Activated CD4-positive, CD25-positive, alpha-beta regulatory T cell treated with anti-CD3 and anti-CD28 coated beads, Interleukin-2, amount 50 U/mL, for 16 hours (primary cell): Measurements from ENCODE around the gene CD81.
"Not testable (repeated sequence)": the region's sequence is repeated elsewhere in the genome, so short reads cannot be mapped to it uniquely, and the experiment has no call there.

Source experiments
- DNase-seq: peaks from one replicate; pipeline ENCODE4 v3.0.0-alpha.2; 2020; ENCODE audit warnings: low read depth, low spot score

The CD81 gene

GRCh38 chr11:2357246-2357645 lies 19.9 kb upstream of the CD81 start:
- no peak for DNase-seq

GRCh38 chr11:2357651-2358050 lies 19.5 kb upstream of the CD81 start:
- DNase-seq: not testable (repeated sequence)

GRCh38 chr11:2358754-2359442 lies 18.2 kb upstream of the CD81 start:
- no peak for DNase-seq

- no peak for DNase-seq
Measured at GRCh38 chr11:2359557-2359956, 17.6 kb upstream of the CD81 start.

- DNase-seq: no peak
Measured at GRCh38 chr11:2360081-2360642, 16.9 kb upstream of the CD81 start.

- DNase-seq: no peak
Measured at GRCh38 chr11:2361565-2361964, 15.5 kb upstream of the CD81 start.

GRCh38 chr11:2362414-2362813 lies 14.7 kb upstream of the CD81 start:
- no peak for DNase-seq

- DNase-seq: no peak
Measured at GRCh38 chr11:2363130-2363529, 14.0 kb upstream of the CD81 start.

GRCh38 chr11:2363577-2364370 lies 13.3 kb upstream of the CD81 start:
- DNase-seq: no peak

- not testable (repeated sequence) for DNase-seq
Measured at GRCh38 chr11:2364386-2364785, 12.7 kb upstream of the CD81 start.

GRCh38 chr11:2365571-2366210 lies 11.4 kb upstream of the CD81 start:
- no peak for DNase-seq

- DNase-seq: no peak
Measured at GRCh38 chr11:2366276-2366675, 10.8 kb upstream of the CD81 start.

GRCh38 chr11:2366733-2367132 lies 10.4 kb upstream of the CD81 start:
- no peak for DNase-seq

- no peak for DNase-seq
Measured at GRCh38 chr11:2367266-2368160, 9.6 kb upstream of the CD81 start.

- no peak for DNase-seq
Measured at GRCh38 chr11:2368178-2368850, 8.8 kb upstream of the CD81 start.

GRCh38 chr11:2368851-2369180 lies 8.3 kb upstream of the CD81 start:
- no peak for DNase-seq

GRCh38 chr11:2369320-2369719 lies 7.8 kb upstream of the CD81 start:
- DNase-seq: no peak

- DNase-seq: no peak
Measured at GRCh38 chr11:2369896-2370295, 7.2 kb upstream of the CD81 start.

GRCh38 chr11:2374456-2375201 lies 2.5 kb upstream of the CD81 start:
- no peak for DNase-seq

- DNase-seq: no peak
Measured at GRCh38 chr11:2375341-2375853, 1.7 kb upstream of the CD81 start.
